K562 (cell line): Measurements from ENCODE around the gene IL15RA. TPM values are rescaled to one million over a fixed set of nuclear protein-coding genes. Genes with fewer than 3 reads are reported as not detected.
"Not testable (repeated sequence)": the region's sequence is repeated elsewhere in the genome, so short reads cannot be mapped to it uniquely, and the experiment has no call there.

Source experiments
- ATAC-seq: fragments of 200-7000 bp; cut with Tn5 transposase; 3 replicates; pipeline ENCODE4 v1.9.1; 2020; ENCODE audit warnings: moderate library complexity
- BruUV-seq: library from RNA; stranded (reverse); fragments of 400-500 nt; replicated peaks from 2 replicates; lab custom pipeline; 2021; lab: Mats Ljungman, UMichigan
- CTCF ChIA-PET: fragments of 300-600 bp; formaldehyde crosslinking; extraction: SDS; loops from one replicate; lab custom pipeline; 2021; ENCODE audit warnings: low intra/inter-chr PET ratio; lab: Yijun Ruan, JAX
- POLR2A ChIA-PET: fragments of 300-600, 350-650 bp; sonication (Branson Sonifier 250); formaldehyde crosslinking; extraction: SDS; loops from one replicate; lab custom pipeline; 2021; ENCODE audit warnings: antibody characterized with exemption, inconsistent platforms; lab: Yijun Ruan, JAX
- DNase-seq, 4 experiments: peaks; one replicate each; pipeline versions ENCODE4 v3.0.0 to v3.0.0-alpha.2; 2011 to 2018; ENCODE audit warnings: low spot score in 3 of 4, mixed read lengths in 3 of 4; ENCODE audit errors: extremely low read depth in 1 of 4
- FAIRE-seq: peaks from 2 replicates; lab custom pipeline; 2011; peaks lifted over from hg19 to GRCh38; lab: Jason Lieb, UNC
- H2AFZ ChIP-seq: 2 replicates; pipeline ENCODE4 v1.6.0; 2011; ENCODE audit warnings: low read depth, low read length, control low read depth, inconsistent platforms
- H3K27ac ChIP-seq: fragments of 200-600 bp; 3 replicates; pipeline ENCODE4 v1.8.0; 2011; ENCODE audit warnings: low read depth, mild to moderate bottlenecking, control low read depth, inconsistent platforms, low read length, moderate library complexity, mixed read lengths; ENCODE audit errors: extremely low read depth
- H3K27me3 ChIP-seq, 2 experiments: fragments of 300-600 bp in 1 of 2; 2 replicates in 1 of 2; 3 replicates in 1 of 2; pipeline versions ENCODE4 v1.6.0 to v1.8.0; 2011; ENCODE audit warnings: inconsistent platforms in 2 of 2, low read length in 2 of 2, mild to moderate bottlenecking in 1 of 2, mixed read lengths in 1 of 2, moderate library complexity in 1 of 2; ENCODE audit not compliant: control insufficient read depth in 2 of 2, insufficient read depth in 2 of 2
- H3K36me3 ChIP-seq: fragments of 300-600 bp; 3 replicates; pipeline ENCODE4 v1.8.0; 2011; ENCODE audit warnings: mild to moderate bottlenecking, low read length, inconsistent platforms; ENCODE audit not compliant: control insufficient read depth, insufficient read depth
- H3K4me1 ChIP-seq, 2 experiments: fragments of 200-600 bp in 1 of 2; replicated peaks in 1 of 2; 2 replicates in 1 of 2; 3 replicates in 1 of 2; pipeline versions ENCODE4 v1.5.1 to v1.8.0; 2011; ENCODE audit warnings: inconsistent platforms in 2 of 2, low read length in 2 of 2, mild to moderate bottlenecking in 1 of 2, mixed read lengths in 1 of 2, moderate library complexity in 1 of 2; ENCODE audit not compliant: control insufficient read depth in 2 of 2, insufficient read depth in 2 of 2
- H3K4me2 ChIP-seq: 2 replicates; pipeline ENCODE4 v1.6.1; 2011; ENCODE audit warnings: low read length, control low read depth, inconsistent platforms, mixed read lengths; ENCODE audit not compliant: insufficient read depth
- H3K4me3 ChIP-seq: fragments of 200-600 bp; sonication (generic), shearing (Covaris generic); 2 replicates; pipeline ENCODE4 v1.5.1; 2016; ENCODE audit warnings: control low read depth, inconsistent platforms
- H3K79me2 ChIP-seq: fragments of 200-600 bp; 3 replicates; pipeline ENCODE4 v1.8.0; 2011; ENCODE audit warnings: low read length, inconsistent platforms; ENCODE audit not compliant: control insufficient read depth, insufficient read depth
- H3K9ac ChIP-seq, 2 experiments: 2 replicates each; pipeline versions ENCODE4 v1.6.0 to v1.6.1; 2011; ENCODE audit warnings: low read depth in 2 of 2, low read length in 2 of 2, control low read depth in 1 of 2, inconsistent platforms in 1 of 2, mild to moderate bottlenecking in 1 of 2, mixed read lengths in 1 of 2; ENCODE audit not compliant: insufficient read depth in 1 of 2
- H3K9me1 ChIP-seq: one replicate; pipeline ENCODE4 v1.6.0; 2011; ENCODE audit warnings: inconsistent platforms, mild to moderate bottlenecking, low read length, moderate library complexity; ENCODE audit not compliant: control insufficient read depth, insufficient read depth
- H3K9me3 ChIP-seq: replicated peaks from 2 replicates; pipeline ENCODE4 v1.5.1; 2011; ENCODE audit warnings: low read depth, low read length, inconsistent platforms; ENCODE audit not compliant: control insufficient read depth, insufficient read depth
- H4K20me1 ChIP-seq: replicated peaks from 2 replicates; pipeline ENCODE4 v1.6.1; 2011; ENCODE audit warnings: low read length, inconsistent platforms, mixed read lengths; ENCODE audit not compliant: control insufficient read depth, insufficient read depth
- CUX1 ChIP-seq: fragments of 200-800 bp; sonication (Bioruptor generic); IDR thresholded peaks from 2 replicates; pipeline ENCODE4 v1.6.1; 2016; ENCODE audit warnings: missing genetic modification characterization, missing compliant biosample characterization
- MEF2D ChIP-seq: conservative IDR thresholded peaks from 2 replicates; pipeline ENCODE4 v1.6.1; 2016; ENCODE audit warnings: low read depth, missing genetic modification characterization, missing compliant biosample characterization
- NR4A1 ChIP-seq, 2 experiments: fragments of 250-450 bp in 1 of 2; fragments of 450-650 bp in 1 of 2; sonication (Bioruptor Pico) in 1 of 2; IDR thresholded peaks; 2 replicates each; pipeline versions ENCODE4 v1.4.0 to v1.6.1; 2016 to 2020; ENCODE audit warnings: mild to moderate bottlenecking in 2 of 2, missing compliant biosample characterization in 1 of 2, missing genetic modification characterization in 1 of 2, moderate library complexity in 1 of 2
- PBX2 ChIP-seq, 2 experiments: IDR thresholded peaks in 1 of 2; conservative IDR thresholded peaks in 1 of 2; 2 replicates each; pipeline ENCODE4 v1.6.1; 2016; ENCODE audit warnings: low read depth in 2 of 2, mild to moderate bottlenecking in 1 of 2, missing compliant biosample characterization in 1 of 2, missing genetic modification characterization in 1 of 2, moderate library complexity in 1 of 2
- PTRF ChIP-seq: fragments of 450-650 bp; IDR thresholded peaks from 2 replicates; pipeline ENCODE4 v1.6.1; 2016; ENCODE audit warnings: mild to moderate bottlenecking, missing genetic modification characterization, missing compliant biosample characterization
- RFX1 ChIP-seq: fragments of 450-650 bp; IDR thresholded peaks from 2 replicates; pipeline ENCODE4 v1.6.1; 2016; ENCODE audit warnings: mild to moderate bottlenecking, moderate library complexity
- YY1 ChIP-seq, 3 experiments: IDR thresholded peaks; 2 replicates each; pipeline ENCODE4 v1.6.1; 2011; ENCODE audit warnings: low read length in 2 of 3, mild to moderate bottlenecking in 2 of 3, moderate library complexity in 2 of 3, borderline replicate concordance in 1 of 3, control low read depth in 1 of 3, low read depth in 1 of 3; ENCODE audit not compliant: insufficient read depth in 3 of 3, insufficient replicate concordance in 2 of 3, control insufficient read depth in 1 of 3, insufficient read length in 1 of 3; ENCODE audit errors: extremely low read depth in 1 of 3
- ZKSCAN8 ChIP-seq: fragments of 200-800 bp; sonication (Bioruptor generic); IDR thresholded peaks from 2 replicates; pipeline ENCODE4 v1.6.1; 2016; ENCODE audit warnings: missing genetic modification characterization, missing compliant biosample characterization
- WGBS: fragments of 100-300 bp; shearing (Covaris generic); methylation state at CpG from one replicate; pipeline ENCODE4 v1.1.6; 2016; ENCODE audit warnings: low coverage, mixed read lengths; ENCODE audit not compliant: insufficient coverage; ENCODE audit errors: missing lambda C conversion rate; 5-methylcytosine and 5-hydroxymethylcytosine counted together
- in situ Hi-C: fragments of 300-500 bp; cut with MboI; formaldehyde crosslinking; loops from 4 replicates; pipeline ENCODE4 v1.15.0; 2018; ENCODE audit warnings: inconsistent platforms, mixed read lengths
- intact Hi-C: fragments of 100-400 bp; cut with micrococcal nuclease; formaldehyde crosslinking; loops from 2 replicates; pipeline ENCODE4 v1.14.2; 2022
- polyA plus RNA-seq, 8 experiments: library from polyadenylated mRNA; depleted of rRNA in 4 of 8; stranded (reverse) in 5 of 8; unstranded in 3 of 8; fragments of >200 nt; fragmentation: Nextera tagmentation in 2 of 8; fragmentation: Illumina TruSeq in 1 of 8; extraction: Ambion mirVana in 2 of 8; extraction: Trizol in 1 of 8; gene quantifications; 2 replicates each; pipeline versions ENCODE4 v1.2.1 to v1.2.3, GENCODE V29; 2011 to 2014; ENCODE audit warnings: inconsistent platforms in 1 of 8, missing spikeins in 1 of 8
- total RNA-seq, 7 experiments: library from RNA; depleted of rRNA in 6 of 7; stranded (reverse); fragments of >200 nt in 6 of 7; fragmentation: Illumina TruSeq in 2 of 7; extraction: Trizol in 2 of 7; gene quantifications; 2 replicates each; pipeline versions ENCODE4 v1.2.1 to v1.2.3, GENCODE V29; 2011 to 2021; ENCODE audit warnings: low replicate concordance in 1 of 7
- TF ChIP-seq, protein P1 (sequence below): fragments of 450-650 bp; conservative IDR thresholded peaks from 2 replicates; pipeline ENCODE4 v1.6.1; 2016; ENCODE audit warnings: missing genetic modification characterization, low read depth, mild to moderate bottlenecking, control low read depth, missing compliant biosample characterization

Gene IL15RA
- total and polyA plus RNA-seq, 9 of the 15 experiments (the other 6 are each of a cell fraction or from before 2014, with no cell fraction given) = 1.2 to 11.7 (median 8.0) TPM

- DNase-seq; H3K79me2 ChIP-seq; CTCF ChIA-PET; BruUV-seq; H3K9ac ChIP-seq; ATAC-seq; FAIRE-seq; H3K36me3 ChIP-seq; H3K4me3 ChIP-seq; H3K4me1 ChIP-seq; H3K4me2 ChIP-seq; intact Hi-C loops; H3K9me1 ChIP-seq; H3K27ac ChIP-seq; H3K9me3 ChIP-seq; in situ Hi-C loops; H4K20me1 ChIP-seq; TF ChIP-seq PBX2 (CRISPR knock-in tag; IDR thresholded peaks at IDR 0.05; ENCODE audit: low read depth); NR4A1 (CRISPR knock-in tag; IDR thresholded peaks at IDR 0.05): not testable (repeated sequence)
- WGBS = 6% methylated on average over 6 of the region's 6 CpGs
- Histone ChIP-seq H3K27me3 (peaks cover 5 to 11% of the 10 kb centered on the region in 2 experiments), H2AFZ (peak overlapping the region; percentile 7; the same call in 1 of the 2 replicates)
- POLR2A ChIA-PET = interaction anchor here (1.5 kb wide), 1 partner anchor 11 kb away, joined by 3 read pairs; no protein-coding TSS in a partner anchor
- TF ChIP-seq CUX1 (CRISPR knock-in tag) (peak; percentile 58; the same call in 1 of the 2 replicates), PBX2 (tag; conservative IDR thresholded peaks at IDR 0.05; ENCODE audit: low read depth) (peak; percentile 33; the same call in 1 of the 2 replicates), RFX1 (peak; percentile 79), NR4A1 (tag; IDR thresholded peaks at IDR 0.05) (peak; percentile 67; the same call in 1 of the 2 replicates), MEF2D (tag) (peak; percentile 84), YY1 (IDR thresholded peaks at IDR 0.05; ENCODE audit: borderline replicate concordance in 1 of 3, control insufficient read depth in 1 of 3, extremely low read depth in 1 of 3, insufficient read depth in 3 of 3, insufficient read length in 1 of 3, insufficient replicate concordance in 2 of 3, low read depth in 1 of 3, low read length in 2 of 3) (peak in 1 of 3 experiments; percentile 47), PTRF (tag) (peak; percentile 78), ZKSCAN8 (CRISPR knock-in tag) (peak; percentile 68; the same call in 1 of the 2 replicates)
- TF ChIP-seq, protein P1, sequence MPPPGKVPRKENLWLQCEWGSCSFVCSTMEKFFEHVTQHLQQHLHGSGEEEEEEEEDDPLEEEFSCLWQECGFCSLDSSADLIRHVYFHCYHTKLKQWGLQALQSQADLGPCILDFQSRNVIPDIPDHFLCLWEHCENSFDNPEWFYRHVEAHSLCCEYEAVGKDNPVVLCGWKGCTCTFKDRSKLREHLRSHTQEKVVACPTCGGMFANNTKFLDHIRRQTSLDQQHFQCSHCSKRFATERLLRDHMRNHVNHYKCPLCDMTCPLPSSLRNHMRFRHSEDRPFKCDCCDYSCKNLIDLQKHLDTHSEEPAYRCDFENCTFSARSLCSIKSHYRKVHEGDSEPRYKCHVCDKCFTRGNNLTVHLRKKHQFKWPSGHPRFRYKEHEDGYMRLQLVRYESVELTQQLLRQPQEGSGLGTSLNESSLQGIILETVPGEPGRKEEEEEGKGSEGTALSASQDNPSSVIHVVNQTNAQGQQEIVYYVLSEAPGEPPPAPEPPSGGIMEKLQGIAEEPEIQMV (tag) = peak; percentile 70
Observed at GRCh38 chr10:6005161-6005804, 27.9 kb upstream of the IL15RA start.
